ENCODE results near the gene NUBP2.

Gene NUBP2

GRCh38 chr16:1800701-1801100 is 17.9 kb downstream of the NUBP2 start:
- no peaks in the 10 kb centered on the region for H3K4me1 ChIP-seq (ENCODE audit: insufficient read depth, low read length, poor library complexity, severe bottlenecking)
- H3K9me2 ChIP-seq (replicated peaks; ENCODE audit: low read depth, low read length), result no peaks in the 10 kb centered on the region
- H3K4me3 ChIP-seq (ENCODE audit: low read length, poor library complexity, severe bottlenecking), result no peak overlapping the region
- no peak overlapping the region for H2AFZ ChIP-seq (ENCODE audit: low read length)
- no peaks in the 10 kb centered on the region for H3K27me3 ChIP-seq (ENCODE audit: insufficient read depth, low read length, poor library complexity, severe bottlenecking)
- H3K9ac ChIP-seq (ENCODE audit: low read depth, low read length, poor library complexity, severe bottlenecking), result no peak overlapping the region
- H3F3A ChIP-seq (ENCODE audit: low read depth), result no peaks in the 10 kb centered on the region
- TF ChIP-seq EZH2phosphoT487 (IDR thresholded peaks at IDR 0.05; ENCODE audit: borderline replicate concordance) (no peak), CTCF (conservative IDR thresholded peaks at IDR 0.05; ENCODE audit: low read length) (no peak)
- H4K20me1 ChIP-seq (ENCODE audit: insufficient read depth, low read length, poor library complexity, severe bottlenecking), result no peaks in the 10 kb centered on the region
- no peak overlapping the region for H3K4me2 ChIP-seq (ENCODE audit: low read depth, low read length, poor library complexity, severe bottlenecking)
- no peaks in the 10 kb centered on the region for H3K36me3 ChIP-seq (ENCODE audit: insufficient read depth, low read length)
- no peaks in the 10 kb centered on the region for H3K9me3 ChIP-seq (ENCODE audit: insufficient read depth, low read depth, low read length)
- H3K79me2 ChIP-seq (ENCODE audit: insufficient read depth, low read length), result no peaks in the 10 kb centered on the region

GRCh38 chr16:1807626-1808025 is 24.9 kb downstream of the NUBP2 start:
- Histone ChIP-seq H4K20me1 (ENCODE audit: insufficient read depth, low read length, poor library complexity, severe bottlenecking) (no peaks in the 10 kb centered on the region), H3K27me3 (ENCODE audit: insufficient read depth, low read length, poor library complexity, severe bottlenecking) (no peaks in the 10 kb centered on the region), H3F3A (ENCODE audit: low read depth) (no peaks in the 10 kb centered on the region), H3K4me3 (ENCODE audit: low read length, poor library complexity, severe bottlenecking) (no peak overlapping the region), H2AFZ (ENCODE audit: low read length) (no peak overlapping the region), H3K4me2 (ENCODE audit: low read depth, low read length, poor library complexity, severe bottlenecking) (no peak overlapping the region), H3K9me3 (ENCODE audit: insufficient read depth, low read depth, low read length) (no peaks in the 10 kb centered on the region), H3K9ac (ENCODE audit: low read depth, low read length, poor library complexity, severe bottlenecking) (no peak overlapping the region), H3K9me2 (replicated peaks; ENCODE audit: low read depth, low read length) (no peaks in the 10 kb centered on the region), H3K36me3 (ENCODE audit: insufficient read depth, low read length) (no peaks in the 10 kb centered on the region), H3K4me1 (ENCODE audit: insufficient read depth, low read length, poor library complexity, severe bottlenecking) (no peaks in the 10 kb centered on the region), H3K79me2 (ENCODE audit: insufficient read depth, low read length) (no peaks in the 10 kb centered on the region)
- TF ChIP-seq CTCF (conservative IDR thresholded peaks at IDR 0.05; ENCODE audit: low read length) (no peak), EZH2phosphoT487 (IDR thresholded peaks at IDR 0.05; ENCODE audit: borderline replicate concordance) (no peak)

- H3K4me1 ChIP-seq (ENCODE audit: insufficient read depth, low read length, poor library complexity, severe bottlenecking), result no peaks in the 10 kb centered on the region
- H3K9me3 ChIP-seq (ENCODE audit: insufficient read depth, low read depth, low read length), result no peaks in the 10 kb centered on the region
- no peaks in the 10 kb centered on the region for H3K27me3 ChIP-seq (ENCODE audit: insufficient read depth, low read length, poor library complexity, severe bottlenecking)
- H3K9me2 ChIP-seq (replicated peaks; ENCODE audit: low read depth, low read length), result no peaks in the 10 kb centered on the region
- H3K4me3 ChIP-seq (ENCODE audit: low read length, poor library complexity, severe bottlenecking), result no peak overlapping the region
- no peaks in the 10 kb centered on the region for H3F3A ChIP-seq (ENCODE audit: low read depth)
- no peaks in the 10 kb centered on the region for H3K79me2 ChIP-seq (ENCODE audit: insufficient read depth, low read length)
- no peaks in the 10 kb centered on the region for H4K20me1 ChIP-seq (ENCODE audit: insufficient read depth, low read length, poor library complexity, severe bottlenecking)
- no peak overlapping the region for H2AFZ ChIP-seq (ENCODE audit: low read length)
- no peak for TF ChIP-seq CTCF (conservative IDR thresholded peaks at IDR 0.05; ENCODE audit: low read length)
- TF ChIP-seq EZH2phosphoT487 (IDR thresholded peaks at IDR 0.05; ENCODE audit: borderline replicate concordance), result no peak
- no peak overlapping the region for H3K4me2 ChIP-seq (ENCODE audit: low read depth, low read length, poor library complexity, severe bottlenecking)
- no peaks in the 10 kb centered on the region for H3K36me3 ChIP-seq (ENCODE audit: insufficient read depth, low read length)
- no peak overlapping the region for H3K9ac ChIP-seq (ENCODE audit: low read depth, low read length, poor library complexity, severe bottlenecking)
These were observed 25.9 kb downstream of the NUBP2 start for GRCh38 chr16:1808691-1809090.
